GM20000 (cell line): Measurements from ENCODE around the gene LRBA.

Experiments
- DNase-seq: peaks from one replicate; pipeline ENCODE4 v3.0.0; 2012; ENCODE audit warnings: low spot score
- CTCF ChIP-seq: IDR thresholded peaks from 2 replicates; pipeline ENCODE4 v1.5.1; 2012; ENCODE audit warnings: mild to moderate bottlenecking, control low read depth; ENCODE audit errors: extremely low read depth, missing control alignments

Gene LRBA

GRCh38 chr4:151013944-151014343, 1.1 kb downstream of the LRBA start:
- TF ChIP-seq CTCF = no peak

GRCh38 chr4:151013491-151013890, 1.6 kb downstream of the LRBA start:
- DNase-seq = no peak
- no peak for TF ChIP-seq CTCF

More at GRCh38 chr4:151013944-151014343, 1.1 kb downstream of the LRBA start:
- DNase-seq = no peak

- no peak for TF ChIP-seq CTCF
- no peak for DNase-seq
These were observed 2.3 kb downstream of the LRBA start for GRCh38 chr4:151012820-151013219.

GRCh38 chr4:151012376-151012775, 2.7 kb downstream of the LRBA start:
- TF ChIP-seq CTCF = no peak
- DNase-seq = no peak

GRCh38 chr4:151004222-151004621, 10.9 kb downstream of the LRBA start:
- TF ChIP-seq CTCF = no peak
- DNase-seq = no peak

- no peak for TF ChIP-seq CTCF
- no peak for DNase-seq
These were observed 14.2 kb downstream of the LRBA start for GRCh38 chr4:151000747-151001429.

- TF ChIP-seq CTCF = no peak
- DNase-seq = no peak
These were observed 16.0 kb downstream of the LRBA start for GRCh38 chr4:150999086-150999485.
